ENCODE measurements around the gene DIO1. TPM values are rescaled to one million over a fixed set of nuclear protein-coding genes. Genes with fewer than 3 reads are reported as not detected.

The DIO1 gene
- total RNA-seq, 1 donor = not detected

DNA sequence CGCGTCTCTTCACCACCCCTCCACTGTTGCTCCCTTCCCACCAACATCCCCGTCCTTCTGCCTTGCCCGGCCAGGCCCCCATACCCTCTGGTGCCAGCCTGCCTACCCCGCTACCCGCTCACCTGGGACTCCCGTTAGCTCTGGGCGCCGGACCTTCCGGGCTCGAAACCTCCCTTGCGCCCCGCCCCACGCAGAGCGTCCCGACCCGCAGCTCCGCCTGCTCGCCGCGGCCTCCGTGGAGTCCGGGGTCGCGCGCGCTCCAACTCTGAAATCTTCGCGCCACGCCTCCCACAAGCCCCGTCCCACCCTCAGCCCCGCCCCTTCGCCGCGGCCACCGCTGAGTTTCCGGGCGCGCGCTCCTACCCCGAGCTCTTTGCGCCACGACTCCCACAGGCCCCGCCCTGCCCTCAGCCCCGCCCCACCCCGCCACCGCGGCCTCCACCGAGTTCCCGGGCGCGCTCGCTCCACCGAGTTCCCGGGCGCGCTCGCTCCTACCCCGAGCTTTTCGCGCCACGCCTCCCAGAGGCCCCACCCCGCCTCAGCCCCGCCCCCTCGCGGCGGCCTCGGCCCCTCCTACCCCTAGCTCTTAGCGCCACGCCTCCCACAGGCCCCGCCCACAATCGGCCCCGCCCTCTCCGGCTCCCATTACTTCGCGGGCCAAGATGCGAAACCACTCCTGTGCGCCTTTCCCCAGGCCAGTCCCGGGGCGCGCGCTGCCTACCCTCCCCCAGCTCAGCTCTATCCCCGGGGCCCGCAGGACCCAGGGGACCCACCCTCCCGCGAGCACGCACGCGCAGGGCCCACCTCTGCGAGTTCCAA is 51.7 kb downstream of the DIO1 start, which contains the start of gene IFT25:
TSS of gene IFT25 (minus strand) at position 267 of the 819 bp plus-strand sequence. CDS start 5,617 bp downstream, outside the sequence.
- H3K4me3 ChIP-seq (ENCODE audit: low read depth, low read length) = peak within 1 kb of the TSS; percentile 99
- peak; percentile 96 for DNase-seq (ENCODE audit: low read depth)

DNA sequence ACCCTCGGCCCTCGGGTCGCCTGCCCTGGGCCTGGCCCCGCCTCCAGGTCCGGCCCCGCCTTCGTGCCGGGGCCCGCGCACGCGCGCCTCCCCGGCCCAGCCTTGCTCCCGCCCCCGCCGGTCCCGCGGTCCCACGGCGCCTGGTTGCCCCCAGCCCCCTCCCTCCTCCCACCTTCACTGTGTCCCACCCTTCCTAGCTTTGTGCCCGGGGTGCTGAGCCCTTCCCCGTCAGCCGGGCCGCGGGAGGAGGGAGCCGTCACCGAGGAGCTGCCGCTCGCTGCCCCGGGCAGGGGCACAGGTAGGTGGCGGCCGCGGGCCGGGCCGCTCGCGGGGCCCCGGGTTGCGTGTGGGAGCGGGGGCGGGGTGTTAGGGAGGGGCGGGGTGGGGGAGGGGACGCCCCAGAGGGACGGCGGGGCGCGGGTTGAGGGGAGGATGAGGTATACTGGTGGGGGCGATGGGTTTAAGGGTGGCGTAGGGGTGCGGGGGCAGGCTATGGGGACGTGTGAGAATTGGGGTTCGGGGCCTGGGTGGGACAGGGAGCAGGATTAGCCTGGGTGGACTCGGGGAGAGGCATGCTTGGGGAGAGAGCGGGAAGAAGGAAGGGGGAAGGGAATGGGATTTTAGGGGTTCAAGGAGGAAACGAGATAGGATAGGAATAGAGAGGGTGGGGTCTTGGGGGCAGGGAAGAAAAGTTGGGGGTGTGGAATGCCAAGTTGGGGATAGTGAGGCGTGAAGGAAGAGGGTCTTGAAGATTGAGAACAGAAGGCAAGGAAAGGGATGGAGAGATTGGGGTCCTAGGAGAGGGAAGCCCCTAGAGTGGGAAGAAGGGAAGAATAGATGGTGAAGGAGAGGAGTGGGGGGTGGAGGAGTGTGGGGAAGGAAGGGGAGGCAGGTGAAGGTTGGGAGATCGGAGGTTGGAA is 52.5 kb downstream of the DIO1 start, which contains the start of gene LRRC42:
TSS of gene LRRC42 (plus strand) at position 99 of the 920 bp plus-strand sequence. CDS start 5,650 bp downstream, outside the sequence.
- DNase-seq (ENCODE audit: low read depth) = no peak
- TF ChIP-seq, protein P1, sequence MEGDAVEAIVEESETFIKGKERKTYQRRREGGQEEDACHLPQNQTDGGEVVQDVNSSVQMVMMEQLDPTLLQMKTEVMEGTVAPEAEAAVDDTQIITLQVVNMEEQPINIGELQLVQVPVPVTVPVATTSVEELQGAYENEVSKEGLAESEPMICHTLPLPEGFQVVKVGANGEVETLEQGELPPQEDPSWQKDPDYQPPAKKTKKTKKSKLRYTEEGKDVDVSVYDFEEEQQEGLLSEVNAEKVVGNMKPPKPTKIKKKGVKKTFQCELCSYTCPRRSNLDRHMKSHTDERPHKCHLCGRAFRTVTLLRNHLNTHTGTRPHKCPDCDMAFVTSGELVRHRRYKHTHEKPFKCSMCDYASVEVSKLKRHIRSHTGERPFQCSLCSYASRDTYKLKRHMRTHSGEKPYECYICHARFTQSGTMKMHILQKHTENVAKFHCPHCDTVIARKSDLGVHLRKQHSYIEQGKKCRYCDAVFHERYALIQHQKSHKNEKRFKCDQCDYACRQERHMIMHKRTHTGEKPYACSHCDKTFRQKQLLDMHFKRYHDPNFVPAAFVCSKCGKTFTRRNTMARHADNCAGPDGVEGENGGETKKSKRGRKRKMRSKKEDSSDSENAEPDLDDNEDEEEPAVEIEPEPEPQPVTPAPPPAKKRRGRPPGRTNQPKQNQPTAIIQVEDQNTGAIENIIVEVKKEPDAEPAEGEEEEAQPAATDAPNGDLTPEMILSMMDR (IDR thresholded peaks at IDR 0.05; ENCODE audit: insufficient read depth, low read length) = peak; percentile 33
- peak within 1 kb of the TSS; percentile 99 for H3K4me3 ChIP-seq (ENCODE audit: low read depth, low read length)

More for the DNA sequence above, 51.7 kb downstream of the DIO1 start, which contains the start of gene IFT25:
- TF ChIP-seq, protein P1 (IDR thresholded peaks at IDR 0.05; ENCODE audit: insufficient read depth, low read length) = no peak

DNA sequence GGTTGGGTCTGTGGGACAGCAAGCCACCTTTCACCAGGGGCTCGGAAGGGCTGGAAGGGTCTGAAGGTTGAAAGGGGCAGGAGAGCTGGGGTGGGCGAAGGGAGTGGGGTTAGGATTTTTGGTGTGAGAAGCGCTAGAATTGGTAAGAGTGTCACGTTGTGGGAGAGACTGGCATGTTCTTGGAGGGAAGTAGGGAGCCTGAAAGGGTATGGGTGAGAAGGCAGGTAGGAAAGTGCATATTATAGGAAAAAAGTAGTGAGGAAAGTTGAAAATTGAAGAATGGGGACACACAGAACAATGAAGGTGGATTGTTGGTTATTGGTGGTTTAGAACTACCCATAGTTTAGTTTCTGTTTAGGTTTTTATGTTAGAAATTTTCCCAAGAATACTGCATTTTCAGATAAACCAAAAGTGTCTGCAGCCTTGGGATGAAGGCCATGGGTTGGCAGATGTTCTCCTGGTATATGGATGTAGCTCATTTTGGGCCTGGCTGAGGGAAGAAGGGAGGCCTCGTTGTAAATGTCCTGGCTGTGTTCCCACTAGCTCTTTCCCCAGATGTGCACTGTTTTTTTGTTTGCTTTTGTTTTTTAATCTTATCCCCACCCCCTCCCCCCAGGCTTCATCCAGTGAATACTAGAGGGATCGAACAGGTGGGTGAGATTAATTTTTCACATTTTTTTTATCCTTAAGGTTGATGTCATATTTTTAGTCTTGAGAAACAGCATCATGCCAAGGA is 53.4 kb downstream of the DIO1 start:
- H3K4me3 ChIP-seq (ENCODE audit: low read depth, low read length) = peak overlapping the region; percentile 87
- DNase-seq (ENCODE audit: low read depth) = no peak
- TF ChIP-seq, protein P1 (IDR thresholded peaks at IDR 0.05; ENCODE audit: insufficient read depth, low read length) = no peak

DNA sequence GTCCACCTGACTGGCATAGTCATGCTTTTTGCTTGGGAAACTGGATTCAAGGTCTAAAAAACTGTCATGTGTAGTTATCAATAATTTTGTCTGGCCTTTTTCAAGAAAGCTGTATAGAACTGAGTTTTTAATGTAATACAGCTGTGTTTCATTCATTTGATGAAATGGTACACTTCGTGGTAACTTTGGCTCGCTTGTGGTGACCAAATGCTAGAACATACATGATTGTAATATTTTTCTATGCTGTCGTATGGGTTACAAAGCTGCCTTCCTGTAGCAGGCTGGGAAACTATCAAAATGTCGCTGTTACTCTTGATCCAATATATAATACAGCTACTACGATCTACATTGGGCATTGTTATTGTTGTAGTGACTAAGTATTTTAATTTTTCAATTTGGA is 54.3 kb downstream of the DIO1 start:
- no peak for DNase-seq (ENCODE audit: low read depth)
- TF ChIP-seq, protein P1 (IDR thresholded peaks at IDR 0.05; ENCODE audit: insufficient read depth, low read length) = no peak
- H3K4me3 ChIP-seq (ENCODE audit: low read depth, low read length) = peak overlapping the region; percentile 29

DNA sequence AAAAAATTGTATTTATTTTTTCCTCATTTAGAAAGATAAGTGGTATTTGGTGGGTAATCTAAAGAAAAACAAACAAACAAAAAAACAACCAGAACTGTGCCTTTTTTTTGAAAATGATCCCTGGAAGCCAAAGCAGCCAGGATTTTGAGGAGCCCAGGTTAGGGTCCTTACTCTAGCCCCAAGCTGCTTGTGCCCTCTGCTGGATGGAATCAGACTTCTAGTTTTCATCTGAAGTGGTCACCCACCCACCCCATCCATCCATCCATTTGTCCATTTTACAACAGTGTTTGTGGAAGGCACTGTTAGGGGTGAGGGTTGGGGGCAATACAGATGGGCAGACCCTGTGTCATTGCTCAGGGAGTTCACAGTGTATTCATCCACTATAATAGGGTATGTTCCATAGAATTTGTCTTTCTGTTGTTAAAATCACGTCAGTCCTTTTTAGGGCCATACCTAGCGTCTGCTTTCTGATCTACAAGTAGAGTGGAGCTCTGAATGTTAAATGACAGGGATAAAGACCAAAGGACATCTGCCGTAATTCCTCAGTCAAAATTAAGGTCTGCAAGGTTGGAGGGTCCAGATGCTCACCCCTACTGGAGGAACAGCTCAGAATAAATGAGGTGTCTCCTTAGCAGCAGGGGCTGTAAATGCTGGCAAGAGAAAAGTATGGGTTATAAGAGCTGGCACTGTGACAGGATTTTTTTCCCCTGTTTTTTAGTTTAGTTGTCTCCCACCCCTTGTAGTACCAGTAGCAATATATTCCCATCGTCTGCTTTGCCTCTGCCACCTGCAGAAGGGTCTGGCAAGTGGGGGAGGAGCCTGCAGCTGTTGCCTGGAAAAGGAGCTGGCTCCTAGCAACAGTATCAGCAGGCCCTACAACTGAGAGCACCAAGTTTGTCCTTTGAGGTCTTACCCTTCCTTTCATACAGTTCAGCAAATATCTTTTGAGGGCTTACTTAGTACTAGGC is 55.3 kb downstream of the DIO1 start:
- peak; percentile 64 for DNase-seq (ENCODE audit: low read depth)

More for the DNA sequence above, 55.3 kb downstream of the DIO1 start:
- H3K4me3 ChIP-seq (ENCODE audit: low read depth, low read length) = no peak overlapping the region
- TF ChIP-seq, protein P1 (IDR thresholded peaks at IDR 0.05; ENCODE audit: insufficient read depth, low read length) = peak; percentile 67

Data from fibroblast of the aortic adventitia (primary cell).